Uterus (tissue), 4 donors: ENCODE data around the gene MEPCE. TPM values are rescaled to one million over a fixed set of nuclear protein-coding genes. Genes with fewer than 3 reads are reported as not detected.

Experiments used
- DNase-seq, 2 donors: peaks; one replicate each; pipeline ENCODE4 v3.0.0-alpha.2; 2019 to 2020
- H3K27ac ChIP-seq, 2 donors: fragments of 200-600 bp; sonication (generic); 1 replicate in 1 of 2; 2 replicates in 1 of 2; pipeline ENCODE4 v1.5.1; 2016 to 2018
- H3K27me3 ChIP-seq, 2 donors: fragments of 200-600 bp; sonication (generic); one replicate each; pipeline ENCODE4 v1.5.1; 2018 to 2019; ENCODE audit warnings: control low read depth in 1 of 2
- H3K36me3 ChIP-seq, 2 donors: fragments of 200-600 bp; sonication (generic); one replicate each; pipeline ENCODE4 v1.5.1; 2019; ENCODE audit warnings: control low read depth in 1 of 2
- H3K4me1 ChIP-seq, 2 donors: fragments of 200-600 bp; sonication (generic); one replicate each; pipeline ENCODE4 v1.5.1; 2018 to 2019; ENCODE audit warnings: control low read depth in 1 of 2
- H3K4me3 ChIP-seq, 2 donors: fragments of 200-600 bp; sonication (generic); 1 replicate in 1 of 2; 2 replicates in 1 of 2; pipeline ENCODE4 v1.5.1; 2018 to 2019; ENCODE audit warnings: mild to moderate bottlenecking in 1 of 2
- H3K9me3 ChIP-seq, 2 donors: fragments of 200-600 bp; sonication (generic); one replicate each; pipeline ENCODE4 v1.5.1; 2019; ENCODE audit warnings: control low read depth in 1 of 2
- POLR2A ChIP-seq, 2 donors: fragments of 450-650 bp; IDR thresholded peaks; one replicate each; pipeline ENCODE4 v1.6.1; 2016; ENCODE audit warnings: antibody characterized with exemption in 2 of 2, mild to moderate bottlenecking in 1 of 2, moderate library complexity in 1 of 2
- intact Hi-C: fragments of 100-400 bp; cut with DNase I; formaldehyde crosslinking; loops from one replicate; pipeline ENCODE4 v1.15.1; 2023; ENCODE audit warnings: low total_unique reads
- total RNA-seq, 4 donors: library from RNA; depleted of rRNA in 3 of 4; stranded (reverse); fragments of >200 nt in 3 of 4; gene quantifications; one replicate each; pipeline versions ENCODE4 v1.1.0 to v1.2.4, GENCODE V29; 2014 to 2023
- TF ChIP-seq, protein P1 (sequence below), 4 experiments: fragments of 200-600 bp in 2 of 4; fragments of 450-650 bp in 2 of 4; sonication (generic) in 2 of 4; IDR thresholded peaks; one replicate each; pipeline ENCODE4 v1.5.1; 2016 to 2019; ENCODE audit warnings: antibody characterized with exemption in 4 of 4, mild to moderate bottlenecking in 2 of 4, moderate library complexity in 1 of 4
- donor health status: DM: yes; HTN: yes; CAD: no.

Gene MEPCE
- total RNA-seq, 4 donors from 2014 or later = 21.2 to 44.2 (median 30.2) TPM

GRCh38 chr7:100432053-100432452 is 2.4 kb downstream of the MEPCE start:
- Histone ChIP-seq H3K27me3 (no peaks in the 10 kb centered on the region), H3K9me3 (no peaks in the 10 kb centered on the region), H3K27ac (peak overlapping the region in 1 of 2 donors; percentile 31), H3K4me3 (no peak overlapping the region), H3K4me1 (peaks cover 7 to 27% of the 10 kb centered on the region in 2 donors), H3K36me3 (no peaks in the 10 kb centered on the region)
- no peak for DNase-seq
- TF ChIP-seq, protein P1, sequence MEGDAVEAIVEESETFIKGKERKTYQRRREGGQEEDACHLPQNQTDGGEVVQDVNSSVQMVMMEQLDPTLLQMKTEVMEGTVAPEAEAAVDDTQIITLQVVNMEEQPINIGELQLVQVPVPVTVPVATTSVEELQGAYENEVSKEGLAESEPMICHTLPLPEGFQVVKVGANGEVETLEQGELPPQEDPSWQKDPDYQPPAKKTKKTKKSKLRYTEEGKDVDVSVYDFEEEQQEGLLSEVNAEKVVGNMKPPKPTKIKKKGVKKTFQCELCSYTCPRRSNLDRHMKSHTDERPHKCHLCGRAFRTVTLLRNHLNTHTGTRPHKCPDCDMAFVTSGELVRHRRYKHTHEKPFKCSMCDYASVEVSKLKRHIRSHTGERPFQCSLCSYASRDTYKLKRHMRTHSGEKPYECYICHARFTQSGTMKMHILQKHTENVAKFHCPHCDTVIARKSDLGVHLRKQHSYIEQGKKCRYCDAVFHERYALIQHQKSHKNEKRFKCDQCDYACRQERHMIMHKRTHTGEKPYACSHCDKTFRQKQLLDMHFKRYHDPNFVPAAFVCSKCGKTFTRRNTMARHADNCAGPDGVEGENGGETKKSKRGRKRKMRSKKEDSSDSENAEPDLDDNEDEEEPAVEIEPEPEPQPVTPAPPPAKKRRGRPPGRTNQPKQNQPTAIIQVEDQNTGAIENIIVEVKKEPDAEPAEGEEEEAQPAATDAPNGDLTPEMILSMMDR (IDR thresholded peaks at IDR 0.05) = no peak
- TF ChIP-seq POLR2A (IDR thresholded peaks at IDR 0.05) = no peak
- intact Hi-C loops = no loop called here

DNA sequence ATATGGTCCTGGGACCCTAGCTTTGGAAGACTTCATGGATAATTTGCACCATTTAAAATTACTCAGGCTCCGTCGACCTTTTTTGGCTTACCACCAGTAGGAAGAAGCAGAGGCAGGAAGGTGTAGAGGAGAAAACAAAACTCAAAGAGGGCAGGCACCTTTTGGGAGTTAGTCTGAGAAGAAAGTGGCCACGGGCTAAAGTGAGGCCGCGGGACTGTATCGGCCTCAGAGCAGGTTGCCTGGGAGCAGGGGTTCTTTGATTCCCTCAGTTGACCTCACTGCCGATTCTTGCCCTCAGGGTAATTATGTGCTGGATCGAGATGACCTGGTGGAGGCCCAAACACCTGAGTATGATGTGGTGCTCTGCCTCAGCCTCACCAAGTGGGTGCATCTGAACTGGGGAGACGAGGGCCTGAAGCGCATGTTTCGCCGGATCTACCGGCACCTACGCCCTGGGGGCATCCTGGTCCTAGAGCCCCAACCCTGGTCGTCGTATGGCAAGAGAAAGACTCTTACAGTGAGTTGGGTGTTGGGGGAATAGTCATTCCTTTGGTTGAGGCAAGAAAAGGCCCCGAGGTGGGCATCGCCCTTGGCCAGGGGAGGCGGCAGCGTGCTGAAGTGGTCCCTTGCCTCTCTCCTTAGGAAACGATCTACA is 3.1 kb downstream of the MEPCE start:
- Histone ChIP-seq H3K4me3 (no peak overlapping the region), H3K27ac (peak overlapping the region in 1 of 2 donors; percentile 31), H3K4me1 (peaks cover 7 to 26% of the 10 kb centered on the region in 2 donors), H3K36me3 (no peaks in the 10 kb centered on the region), H3K9me3 (no peaks in the 10 kb centered on the region), H3K27me3 (no peaks in the 10 kb centered on the region)
- DNase-seq = no peak
- intact Hi-C loops = no loop called here
- TF ChIP-seq POLR2A (IDR thresholded peaks at IDR 0.05) = no peak
- TF ChIP-seq, protein P1 (IDR thresholded peaks at IDR 0.05) = no peak

DNA sequence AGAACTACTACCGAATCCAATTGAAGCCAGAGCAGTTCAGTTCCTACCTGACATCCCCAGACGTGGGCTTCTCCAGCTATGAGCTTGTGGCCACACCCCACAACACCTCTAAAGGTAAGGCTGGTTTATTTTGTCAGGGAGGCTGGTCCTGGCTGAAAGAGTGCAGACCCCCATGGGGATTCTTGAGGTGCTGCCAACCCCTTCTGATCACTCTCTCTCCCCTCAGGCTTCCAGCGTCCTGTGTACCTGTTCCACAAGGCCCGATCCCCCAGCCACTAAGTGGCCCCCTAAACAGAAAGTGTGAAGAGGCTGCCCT is 3.6 kb downstream of the MEPCE start:
- no peak for DNase-seq
- no peaks in the 10 kb centered on the region for H3K36me3 ChIP-seq
- intact Hi-C loops = no loop called here
- no peak overlapping the region for H3K27ac ChIP-seq
- peaks cover 7 to 22% of the 10 kb centered on the region in 2 donors for H3K4me1 ChIP-seq
- no peaks in the 10 kb centered on the region for H3K9me3 ChIP-seq
- H3K4me3 ChIP-seq = no peak overlapping the region
- H3K27me3 ChIP-seq = no peaks in the 10 kb centered on the region
- no peak for TF ChIP-seq POLR2A (IDR thresholded peaks at IDR 0.05)
- TF ChIP-seq, protein P1 (IDR thresholded peaks at IDR 0.05) = no peak

DNA sequence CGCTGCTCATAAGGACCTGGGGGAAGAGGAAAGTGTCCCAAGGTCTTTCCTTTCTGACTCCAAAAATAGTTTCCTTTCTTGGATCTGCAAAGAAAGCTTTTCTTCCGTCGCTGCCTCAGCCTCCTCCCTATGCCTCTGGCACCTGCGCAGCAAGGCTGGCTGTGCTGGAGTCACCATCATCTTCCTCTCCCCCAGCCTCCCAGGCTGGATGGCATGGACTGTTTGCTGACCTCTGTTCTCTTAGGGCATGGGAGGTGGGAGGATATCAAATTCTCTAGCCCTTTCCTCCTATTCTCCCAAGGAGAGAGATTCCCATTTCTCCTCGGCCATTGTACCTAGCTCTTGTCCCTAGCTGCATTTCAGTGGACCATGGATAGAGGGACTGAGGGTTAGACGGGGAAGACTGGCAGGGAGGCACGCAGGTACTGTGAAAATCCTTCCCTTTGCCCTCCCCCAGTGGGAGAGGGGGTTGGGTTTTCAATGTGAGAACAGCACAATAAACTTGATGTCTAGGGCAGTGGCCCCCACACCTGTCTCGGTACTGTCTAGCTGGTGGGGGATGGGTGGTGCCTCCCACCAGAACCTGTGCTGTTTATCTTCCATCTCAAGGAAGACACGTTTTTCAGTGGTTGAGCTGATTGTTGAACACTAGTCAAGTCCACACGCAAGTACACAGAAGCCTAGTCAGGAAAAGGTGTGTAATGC is 4.1 kb downstream of the MEPCE start:
- Histone ChIP-seq H3K27me3 (no peaks in the 10 kb centered on the region), H3K36me3 (no peaks in the 10 kb centered on the region), H3K27ac (no peak overlapping the region), H3K4me3 (no peak overlapping the region), H3K4me1 (peaks cover 7 to 22% of the 10 kb centered on the region in 2 donors), H3K9me3 (no peaks in the 10 kb centered on the region)
- intact Hi-C loops = no loop called here
- TF ChIP-seq, protein P1 (IDR thresholded peaks at IDR 0.05) = no peak
- no peak for TF ChIP-seq POLR2A (IDR thresholded peaks at IDR 0.05)
- DNase-seq = no peak
